Measurements from ENCODE around the gene ISCU.

GRCh38 chr12:108542320-108542719 is 20.1 kb upstream of the ISCU start:
- TF ChIP-seq POLR2A (IDR thresholded peaks at IDR 0.05; ENCODE audit: low read length) (no peak), GATA1 (IDR thresholded peaks at IDR 0.05; ENCODE audit: low read depth, low read length) (no peak)

Measured in erythroblast (primary cell).